Neural crest cell (in vitro differentiated cells): ENCODE measurements around the gene COL4A1. TPM values are rescaled to one million over a fixed set of nuclear protein-coding genes. Genes with fewer than 3 reads are reported as not detected.
"Not testable (repeated sequence)": the region's sequence is repeated elsewhere in the genome, so short reads cannot be mapped to it uniquely, and the experiment has no call there.

ENCODE experiments used
- DNase-seq: peaks from one replicate; pipeline ENCODE4 v3.0.0; 2021; ENCODE audit warnings: low read depth, mixed read lengths, low spot score
- H3K27ac Mint-ChIP-seq: one replicate; pipeline ENCODE4 v1.8.0; 2021; ENCODE audit warnings: mild to moderate bottlenecking, mixed read lengths; ENCODE audit not compliant: unreplicated experiment
- H3K27me3 Mint-ChIP-seq: 2 replicates; pipeline ENCODE4 v1.8.0; 2021; ENCODE audit warnings: low read depth, mild to moderate bottlenecking, mixed read lengths
- H3K36me3 Mint-ChIP-seq: 2 replicates; pipeline ENCODE4 v1.8.0; 2021; ENCODE audit warnings: low read depth, mild to moderate bottlenecking, mixed read lengths
- H3K4me1 Mint-ChIP-seq: 2 replicates; pipeline ENCODE4 v1.8.0; 2021; ENCODE audit warnings: mixed read lengths
- H3K4me3 Mint-ChIP-seq: one replicate; pipeline ENCODE4 v1.8.0; 2021; ENCODE audit warnings: mild to moderate bottlenecking, mixed read lengths
- H3K9me3 Mint-ChIP-seq: 2 replicates; pipeline ENCODE4 v1.8.0; 2021; ENCODE audit warnings: mixed read lengths
- total RNA-seq: library from RNA; stranded (reverse); gene quantifications from 2 replicates; pipeline ENCODE4 v1.2.1, GENCODE V29; 2021
- TF ChIP-seq, protein P1 (sequence below): fragments of 200-600 bp; sonication (generic); conservative IDR thresholded peaks from 2 replicates; pipeline ENCODE4 v1.5.0; 2021; ENCODE audit warnings: antibody characterized with exemption, mild to moderate bottlenecking

The COL4A1 gene
- total RNA-seq, 1 donor from 2014 or later = 65.5 TPM

DNA sequence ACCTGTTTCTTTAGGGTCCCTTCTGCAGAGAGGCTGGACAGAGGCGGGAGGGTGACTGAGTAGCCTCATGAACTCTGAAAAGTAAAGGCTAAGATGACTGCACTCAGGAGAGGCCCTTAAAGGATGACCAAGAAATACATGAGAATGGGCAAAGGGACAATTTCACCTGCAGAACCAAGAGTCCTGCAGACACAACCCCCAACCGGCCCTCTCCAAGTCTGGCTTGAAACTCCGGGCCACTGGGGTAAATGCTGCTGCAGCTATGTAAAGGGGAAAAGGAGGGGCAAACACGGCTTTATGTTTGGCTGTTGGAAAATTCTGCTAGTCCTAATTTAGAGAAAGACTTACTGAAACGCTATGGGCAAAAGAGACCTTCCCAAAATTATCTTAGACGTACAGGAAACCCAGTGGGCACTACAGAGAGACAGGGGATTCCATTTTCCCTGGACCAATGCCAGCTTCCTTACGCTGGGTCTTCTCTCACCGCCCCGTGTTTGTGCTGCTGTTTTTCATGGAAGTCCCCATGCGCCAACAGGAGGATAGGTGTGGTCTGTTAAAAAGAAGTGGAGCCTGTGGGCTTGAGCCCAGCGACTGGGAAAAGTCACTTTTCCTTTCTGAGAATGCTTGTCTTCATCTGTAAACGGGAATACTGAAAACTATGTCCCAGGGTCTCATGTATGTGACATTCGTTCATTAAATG lies 10.7 kb upstream of the COL4A1 start:
- peaks cover 20% of the 10 kb centered on the region for H3K4me1 Mint-ChIP-seq
- TF ChIP-seq, protein P1, sequence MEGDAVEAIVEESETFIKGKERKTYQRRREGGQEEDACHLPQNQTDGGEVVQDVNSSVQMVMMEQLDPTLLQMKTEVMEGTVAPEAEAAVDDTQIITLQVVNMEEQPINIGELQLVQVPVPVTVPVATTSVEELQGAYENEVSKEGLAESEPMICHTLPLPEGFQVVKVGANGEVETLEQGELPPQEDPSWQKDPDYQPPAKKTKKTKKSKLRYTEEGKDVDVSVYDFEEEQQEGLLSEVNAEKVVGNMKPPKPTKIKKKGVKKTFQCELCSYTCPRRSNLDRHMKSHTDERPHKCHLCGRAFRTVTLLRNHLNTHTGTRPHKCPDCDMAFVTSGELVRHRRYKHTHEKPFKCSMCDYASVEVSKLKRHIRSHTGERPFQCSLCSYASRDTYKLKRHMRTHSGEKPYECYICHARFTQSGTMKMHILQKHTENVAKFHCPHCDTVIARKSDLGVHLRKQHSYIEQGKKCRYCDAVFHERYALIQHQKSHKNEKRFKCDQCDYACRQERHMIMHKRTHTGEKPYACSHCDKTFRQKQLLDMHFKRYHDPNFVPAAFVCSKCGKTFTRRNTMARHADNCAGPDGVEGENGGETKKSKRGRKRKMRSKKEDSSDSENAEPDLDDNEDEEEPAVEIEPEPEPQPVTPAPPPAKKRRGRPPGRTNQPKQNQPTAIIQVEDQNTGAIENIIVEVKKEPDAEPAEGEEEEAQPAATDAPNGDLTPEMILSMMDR = no peak
- DNase-seq = no peak
- H3K9me3 Mint-ChIP-seq = peaks cover 2% of the 10 kb centered on the region
- H3K36me3 Mint-ChIP-seq = peaks cover 14% of the 10 kb centered on the region
- no peak overlapping the region for H3K4me3 Mint-ChIP-seq
- H3K27me3 Mint-ChIP-seq = no peaks in the 10 kb centered on the region
- no peak overlapping the region for H3K27ac Mint-ChIP-seq

DNA sequence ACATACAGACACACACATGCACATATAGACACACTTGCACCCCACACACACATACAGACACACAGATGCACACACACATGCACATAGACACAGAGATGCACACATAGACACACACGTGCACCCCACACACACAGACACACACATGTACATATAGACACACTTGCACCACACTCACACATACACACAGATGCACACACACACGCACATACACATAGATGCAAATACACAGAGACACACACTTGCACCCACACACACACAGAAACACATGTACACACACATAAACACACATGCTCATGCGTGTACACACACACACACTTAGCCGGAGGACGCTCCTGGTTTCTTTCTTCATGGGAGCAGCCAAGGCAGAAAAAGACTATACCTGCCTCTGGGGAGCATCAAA lies 10.1 kb upstream of the COL4A1 start:
- no peak for DNase-seq
- TF ChIP-seq, protein P1 = no peak
- Mint-ChIP-seq H3K4me1 (peaks cover 25% of the 10 kb centered on the region), H3K27ac (no peak overlapping the region), H3K4me3 (no peak overlapping the region), H3K27me3 (no peaks in the 10 kb centered on the region), H3K36me3 (peaks cover 14% of the 10 kb centered on the region), H3K9me3 (peaks cover 2% of the 10 kb centered on the region)

DNA sequence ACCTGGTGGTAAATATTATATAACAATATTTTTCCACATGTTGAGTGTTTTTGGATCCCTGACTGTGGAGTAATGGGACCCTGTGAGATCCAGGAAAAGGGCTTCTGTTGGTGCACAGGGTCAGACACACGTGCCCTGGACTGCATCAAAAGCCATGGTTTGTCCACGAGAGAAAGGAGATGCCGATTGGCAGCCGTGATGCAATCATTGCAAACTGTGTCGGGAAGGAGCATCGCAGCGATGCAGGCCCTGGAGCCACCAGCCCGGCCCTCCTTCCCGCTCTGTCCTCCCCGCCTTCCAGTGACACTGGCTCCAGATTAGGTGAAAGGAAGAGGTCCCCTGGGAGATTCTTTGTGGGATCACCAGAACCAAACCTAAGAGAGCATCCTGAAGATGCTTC lies 9.2 kb upstream of the COL4A1 start:
- Mint-ChIP-seq H3K27ac (no peak overlapping the region), H3K4me3 (no peak overlapping the region), H3K36me3 (peaks cover 8% of the 10 kb centered on the region), H3K27me3 (no peaks in the 10 kb centered on the region), H3K9me3 (no peaks in the 10 kb centered on the region), H3K4me1 (peaks cover 28% of the 10 kb centered on the region)
- TF ChIP-seq, protein P1 = no peak
- no peak for DNase-seq

DNA sequence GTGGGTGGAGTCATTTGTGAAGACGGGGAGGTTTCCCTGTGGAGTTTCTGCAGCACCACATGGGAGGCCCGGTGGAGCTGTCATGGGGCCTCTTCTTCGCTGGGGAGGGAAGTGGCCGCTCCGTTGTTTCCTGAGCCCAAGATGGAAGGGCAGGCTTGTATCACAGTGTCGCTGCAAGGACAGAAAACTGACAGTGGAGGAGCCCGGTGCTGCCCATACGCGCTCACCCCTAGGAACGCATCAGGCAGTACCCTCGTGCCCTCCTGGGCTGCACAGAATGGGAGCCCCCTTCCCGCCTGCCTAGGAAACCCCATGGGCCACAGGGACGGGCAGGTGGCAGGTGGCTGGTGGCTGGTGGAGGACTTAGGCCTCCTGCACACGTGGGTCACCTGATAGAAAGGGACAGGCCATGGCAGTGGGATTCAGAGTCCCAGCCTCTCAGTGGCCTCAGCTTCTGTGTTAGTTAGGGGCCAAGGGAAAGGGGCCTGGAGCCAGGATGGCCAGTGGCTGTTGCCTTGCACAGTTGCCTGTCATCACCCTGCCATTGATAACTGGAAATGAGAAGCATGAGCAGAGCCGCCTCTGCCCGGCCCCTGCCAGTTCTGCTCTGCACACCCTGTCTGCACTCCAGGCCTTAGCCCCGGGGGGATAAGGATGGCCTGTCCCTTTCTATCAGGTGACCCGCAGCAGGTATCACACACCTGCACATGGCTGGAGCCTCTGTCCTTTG lies 7.7 kb upstream of the COL4A1 start:
- H3K27ac Mint-ChIP-seq = no peak overlapping the region
- H3K9me3 Mint-ChIP-seq = no peaks in the 10 kb centered on the region
- H3K4me1 Mint-ChIP-seq = peaks cover 25% of the 10 kb centered on the region
- H3K36me3 Mint-ChIP-seq = peaks cover 8% of the 10 kb centered on the region
- TF ChIP-seq, protein P1 = no peak
- H3K4me3 Mint-ChIP-seq = no peak overlapping the region
- H3K27me3 Mint-ChIP-seq = no peaks in the 10 kb centered on the region
- no peak for DNase-seq

DNA sequence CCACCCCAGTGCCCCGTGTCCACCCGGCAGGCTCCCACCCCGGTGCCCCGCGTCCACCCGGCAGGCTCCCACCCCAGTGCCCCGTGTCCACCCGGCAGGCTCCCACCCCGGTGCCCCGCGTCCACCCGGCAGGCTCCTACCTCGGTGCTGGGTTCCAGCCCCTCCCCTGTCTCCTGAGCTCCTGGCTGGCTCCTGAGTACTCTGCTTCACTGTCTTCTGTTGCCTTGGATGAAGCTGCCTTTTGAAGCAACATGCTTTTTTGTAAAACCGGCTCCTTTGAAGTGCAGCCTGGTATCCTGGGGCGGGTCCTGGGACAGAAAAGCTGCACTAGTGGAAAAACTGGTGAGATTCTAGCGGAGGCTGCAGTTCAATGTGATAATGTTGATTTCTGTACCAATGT lies 6.8 kb upstream of the COL4A1 start:
- H3K36me3 Mint-ChIP-seq = not testable (repeated sequence)
- peak overlapping the region; percentile 79 for H3K4me3 Mint-ChIP-seq

DNA sequence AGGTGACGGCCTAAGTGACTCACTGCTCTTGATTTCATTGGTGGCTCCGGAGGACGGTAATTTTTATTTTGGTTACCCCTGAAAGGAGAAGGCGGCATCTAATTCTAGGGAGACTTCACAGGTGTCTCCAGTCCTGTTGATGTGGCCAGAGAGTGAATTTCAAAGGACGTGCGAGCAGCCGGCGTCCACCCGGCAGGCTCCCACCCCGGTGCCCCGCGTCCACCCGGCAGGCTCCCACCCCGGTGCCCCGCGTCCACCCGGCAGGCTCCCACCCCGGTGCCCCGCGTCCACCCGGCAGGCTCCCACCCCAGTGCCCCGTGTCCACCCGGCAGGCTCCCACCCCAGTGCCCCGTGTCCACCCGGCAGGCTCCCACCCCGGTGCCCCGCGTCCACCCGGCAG lies 6.3 kb upstream of the COL4A1 start:
- not testable (repeated sequence) for DNase-seq, H3K9me3 Mint-ChIP-seq, H3K36me3 Mint-ChIP-seq, H3K4me3 Mint-ChIP-seq, H3K27me3 Mint-ChIP-seq, H3K27ac Mint-ChIP-seq
- H3K4me1 Mint-ChIP-seq = peaks cover 33% of the 10 kb centered on the region

More for the DNA sequence above, 6.8 kb upstream of the COL4A1 start:
- not testable (repeated sequence) for H3K27ac Mint-ChIP-seq, DNase-seq, H3K27me3 Mint-ChIP-seq, H3K9me3 Mint-ChIP-seq
- peaks cover 29% of the 10 kb centered on the region for H3K4me1 Mint-ChIP-seq
